BLaER1 treated with 17β-estradiol and CSF1 and Interleukin-3, amounts not matched to agents 10 nM and 100 nM (cell line): ENCODE results near the gene NAALADL2.

ENCODE experiments used
- H3K27ac ChIP-seq, 11 experiments: shearing (Covaris generic); formaldehyde crosslinking; 2 replicates each; pipeline ENCODE4 v1.8.1; 2022
- H3K27me3 ChIP-seq, 11 experiments: shearing (Covaris generic); formaldehyde crosslinking; 2 replicates each; pipeline ENCODE4 v1.8.1; 2022
- H3K36me3 ChIP-seq, 11 experiments: shearing (Covaris generic); formaldehyde crosslinking; 2 replicates each; pipeline ENCODE4 v1.8.1; 2022
- H3K4me1 ChIP-seq, 10 experiments: shearing (Covaris generic); formaldehyde crosslinking; 2 replicates each; pipeline ENCODE4 v1.8.1; 2022
- H3K4me2 ChIP-seq, 11 experiments: shearing (Covaris generic); formaldehyde crosslinking; 2 replicates each; pipeline ENCODE4 v1.8.1; 2022
- H3K4me3 ChIP-seq, 10 experiments: shearing (Covaris generic); formaldehyde crosslinking; 2 replicates each; pipeline ENCODE4 v1.8.1; 2022
- H3K9ac ChIP-seq, 11 experiments: shearing (Covaris generic); formaldehyde crosslinking; 2 replicates each; pipeline ENCODE4 v1.8.1; 2022
- H3K9me3 ChIP-seq, 11 experiments: shearing (Covaris generic); formaldehyde crosslinking; replicated peaks in 1 of 11; 2 replicates each; pipeline ENCODE4 v1.8.1; 2022
- H4K20me1 ChIP-seq, 11 experiments: shearing (Covaris generic); formaldehyde crosslinking; 2 replicates each; pipeline ENCODE4 v1.8.1; 2022
- Cebpa-rat ChIP-seq, 11 experiments: shearing (Covaris generic); IDR thresholded peaks; 2 replicates each; pipeline ENCODE4 v1.8.1; 2022

Gene NAALADL2

GRCh38 chr3:175659670-175660350 lies 800.7 kb downstream of the NAALADL2 start:
- H3K4me1 ChIP-seq, result no peaks in the 10 kb centered on the region
- no peak overlapping the region for H3K4me2 ChIP-seq
- TF ChIP-seq Cebpa-rat (IDR thresholded peaks at IDR 0.05), result no peak
- H3K36me3 ChIP-seq, result no peaks in the 10 kb centered on the region
- no peaks in the 10 kb centered on the region for H4K20me1 ChIP-seq
- H3K9me3 ChIP-seq, result peaks cover 0 to 4% (median 0%) of the 10 kb centered on the region in 11 experiments; a peak in 1 of 22 replicates
- H3K27me3 ChIP-seq, result no peaks in the 10 kb centered on the region
- no peak overlapping the region for H3K4me3 ChIP-seq
- H3K27ac ChIP-seq, result no peak overlapping the region
- H3K9ac ChIP-seq, result no peak overlapping the region

- Histone ChIP-seq H3K27me3 (no peaks in the 10 kb centered on the region), H3K4me1 (no peaks in the 10 kb centered on the region), H3K27ac (no peak overlapping the region), H3K4me2 (no peak overlapping the region), H4K20me1 (no peaks in the 10 kb centered on the region), H3K4me3 (no peak overlapping the region), H3K9ac (no peak overlapping the region), H3K36me3 (no peaks in the 10 kb centered on the region), H3K9me3 (peaks cover 0 to 4% (median 0%) of the 10 kb centered on the region in 11 experiments; a peak in 1 of 22 replicates)
- TF ChIP-seq Cebpa-rat (IDR thresholded peaks at IDR 0.05), result no peak
These were observed 803.7 kb downstream of the NAALADL2 start for GRCh38 chr3:175662815-175663214.

- H3K4me1 ChIP-seq, result no peaks in the 10 kb centered on the region
- H3K27ac ChIP-seq, result no peak overlapping the region
- no peaks in the 10 kb centered on the region for H3K27me3 ChIP-seq
- H4K20me1 ChIP-seq, result no peaks in the 10 kb centered on the region
- H3K36me3 ChIP-seq, result no peaks in the 10 kb centered on the region
- no peak overlapping the region for H3K4me2 ChIP-seq
- H3K9me3 ChIP-seq, result peaks cover 0 to 4% (median 0%) of the 10 kb centered on the region in 11 experiments; a peak in 1 of 22 replicates
- H3K4me3 ChIP-seq, result no peak overlapping the region
- no peak overlapping the region for H3K9ac ChIP-seq
- no peak for TF ChIP-seq Cebpa-rat (IDR thresholded peaks at IDR 0.05)
These were observed 805.8 kb downstream of the NAALADL2 start for GRCh38 chr3:175664911-175665310.

- H3K9ac ChIP-seq, result no peak overlapping the region
- no peaks in the 10 kb centered on the region for H3K4me1 ChIP-seq
- H3K36me3 ChIP-seq, result no peaks in the 10 kb centered on the region
- H3K9me3 ChIP-seq, result no peaks in the 10 kb centered on the region
- H4K20me1 ChIP-seq, result no peaks in the 10 kb centered on the region
- H3K27me3 ChIP-seq, result no peaks in the 10 kb centered on the region
- H3K27ac ChIP-seq, result no peak overlapping the region
- no peak for TF ChIP-seq Cebpa-rat (IDR thresholded peaks at IDR 0.05)
- no peak overlapping the region for H3K4me3 ChIP-seq
- no peak overlapping the region for H3K4me2 ChIP-seq
These were observed 809.2 kb downstream of the NAALADL2 start for GRCh38 chr3:175668300-175668699.

- Histone ChIP-seq H3K36me3 (no peaks in the 10 kb centered on the region), H3K27ac (no peak overlapping the region), H3K4me2 (no peak overlapping the region), H3K27me3 (no peaks in the 10 kb centered on the region), H3K4me1 (no peaks in the 10 kb centered on the region), H3K9ac (no peak overlapping the region), H3K9me3 (peaks cover 0 to 4% (median 0%) of the 10 kb centered on the region in 11 experiments; a peak in 2 of 22 replicates), H4K20me1 (no peaks in the 10 kb centered on the region), H3K4me3 (no peak overlapping the region)
- TF ChIP-seq Cebpa-rat (IDR thresholded peaks at IDR 0.05), result no peak
These were observed 811.4 kb downstream of the NAALADL2 start for GRCh38 chr3:175670557-175670956.

GRCh38 chr3:175672119-175672689 lies 813.1 kb downstream of the NAALADL2 start:
- H3K4me3 ChIP-seq, result no peak overlapping the region
- H3K9me3 ChIP-seq, result peaks cover 0 to 8% (median 0%) of the 10 kb centered on the region in 11 experiments; a peak in 3 of 22 replicates
- H3K9ac ChIP-seq, result no peak overlapping the region
- H3K36me3 ChIP-seq, result no peaks in the 10 kb centered on the region
- TF ChIP-seq Cebpa-rat (IDR thresholded peaks at IDR 0.05), result no peak
- H4K20me1 ChIP-seq, result no peaks in the 10 kb centered on the region
- no peak overlapping the region for H3K27ac ChIP-seq
- no peaks in the 10 kb centered on the region for H3K4me1 ChIP-seq
- no peaks in the 10 kb centered on the region for H3K27me3 ChIP-seq
- no peak overlapping the region for H3K4me2 ChIP-seq

- Histone ChIP-seq H3K4me3 (no peak overlapping the region), H3K27me3 (no peaks in the 10 kb centered on the region), H4K20me1 (no peaks in the 10 kb centered on the region), H3K27ac (no peak overlapping the region), H3K4me2 (no peak overlapping the region), H3K36me3 (no peaks in the 10 kb centered on the region), H3K9ac (no peak overlapping the region), H3K9me3 (peaks cover 0 to 27% (median 0%) of the 10 kb centered on the region in 11 experiments; a peak in 10 of 22 replicates), H3K4me1 (no peaks in the 10 kb centered on the region)
- TF ChIP-seq Cebpa-rat (IDR thresholded peaks at IDR 0.05), result no peak
These were observed 820.4 kb downstream of the NAALADL2 start for GRCh38 chr3:175679568-175679967.

GRCh38 chr3:175692256-175692655 lies 833.1 kb downstream of the NAALADL2 start:
- Histone ChIP-seq H3K27me3 (no peaks in the 10 kb centered on the region), H3K27ac (no peak overlapping the region), H3K4me2 (no peak overlapping the region), H3K36me3 (no peaks in the 10 kb centered on the region), H3K4me1 (peaks cover 0 to 9% (median 0%) of the 10 kb centered on the region in 10 experiments; a peak in 1 of 20 replicates), H3K4me3 (no peak overlapping the region), H3K9me3 (no peaks in the 10 kb centered on the region), H3K9ac (no peak overlapping the region), H4K20me1 (no peaks in the 10 kb centered on the region)
- TF ChIP-seq Cebpa-rat (IDR thresholded peaks at IDR 0.05), result no peak

- Histone ChIP-seq H4K20me1 (no peaks in the 10 kb centered on the region), H3K27ac (no peak overlapping the region), H3K36me3 (no peaks in the 10 kb centered on the region), H3K9me3 (no peaks in the 10 kb centered on the region), H3K4me3 (no peak overlapping the region), H3K4me2 (no peak overlapping the region), H3K4me1 (no peaks in the 10 kb centered on the region), H3K27me3 (no peaks in the 10 kb centered on the region), H3K9ac (no peak overlapping the region)
- no peak for TF ChIP-seq Cebpa-rat (IDR thresholded peaks at IDR 0.05)
These were observed 836.1 kb downstream of the NAALADL2 start for GRCh38 chr3:175695251-175695650.

- H3K4me2 ChIP-seq, result no peak overlapping the region
- H3K4me3 ChIP-seq, result no peak overlapping the region
- H3K27ac ChIP-seq, result no peak overlapping the region
- no peak overlapping the region for H3K9ac ChIP-seq
- H3K27me3 ChIP-seq, result no peaks in the 10 kb centered on the region
- H3K4me1 ChIP-seq, result no peaks in the 10 kb centered on the region
- H3K9me3 ChIP-seq, result no peaks in the 10 kb centered on the region
- H3K36me3 ChIP-seq, result no peaks in the 10 kb centered on the region
- no peaks in the 10 kb centered on the region for H4K20me1 ChIP-seq
- no peak for TF ChIP-seq Cebpa-rat (IDR thresholded peaks at IDR 0.05)
These were observed 843.8 kb downstream of the NAALADL2 start for GRCh38 chr3:175702956-175703355.
